Endothelial cell (in vitro differentiated cells): Measurements from ENCODE around the gene HNRNPF. TPM values are rescaled to one million over a fixed set of nuclear protein-coding genes. Genes with fewer than 3 reads are reported as not detected.

ENCODE experiments used
- DNase-seq: peaks from one replicate; pipeline ENCODE4 v3.0.0; 2021; ENCODE audit warnings: low spot score
- H3K27ac Mint-ChIP-seq: one replicate; pipeline ENCODE4 v1.8.0; 2021; ENCODE audit warnings: mixed read lengths, inconsistent platforms; ENCODE audit not compliant: unreplicated experiment
- H3K27me3 Mint-ChIP-seq: one replicate; pipeline ENCODE4 v1.8.0; 2021; ENCODE audit warnings: mild to moderate bottlenecking, moderate library complexity, mixed read lengths, inconsistent platforms; ENCODE audit not compliant: unreplicated experiment
- H3K36me3 Mint-ChIP-seq: one replicate; pipeline ENCODE4 v1.8.0; 2021; ENCODE audit warnings: mild to moderate bottlenecking, low read depth, mixed read lengths, inconsistent platforms; ENCODE audit not compliant: unreplicated experiment
- H3K4me1 Mint-ChIP-seq: one replicate; pipeline ENCODE4 v1.8.0; 2021; ENCODE audit warnings: mild to moderate bottlenecking, mixed read lengths, inconsistent platforms; ENCODE audit not compliant: unreplicated experiment
- H3K4me3 Mint-ChIP-seq: one replicate; pipeline ENCODE4 v1.8.0; 2021; ENCODE audit warnings: mild to moderate bottlenecking, mixed read lengths, inconsistent platforms; ENCODE audit not compliant: unreplicated experiment
- H3K9me3 Mint-ChIP-seq: one replicate; pipeline ENCODE4 v1.8.0; 2021; ENCODE audit warnings: mixed read lengths, inconsistent platforms; ENCODE audit not compliant: unreplicated experiment
- total RNA-seq: library from RNA; stranded (reverse); fragmentation: NEBNext Ultra II Directional; extraction: Animal tissue kit (Norgen Biotek cat#: 25700); gene quantifications from one replicate; pipeline ENCODE4 v1.2.1, GENCODE V29; 2021; ENCODE audit not compliant: unreplicated experiment
- TF ChIP-seq, protein P1 (sequence below): fragments of 200-600 bp; sonication (generic); IDR thresholded peaks from one replicate; pipeline ENCODE4 v1.5.0; 2021; ENCODE audit warnings: antibody characterized with exemption; ENCODE audit not compliant: unreplicated experiment

HNRNPF gene
- total RNA-seq, 1 donor from 2014 or later: 194 TPM

DNA sequence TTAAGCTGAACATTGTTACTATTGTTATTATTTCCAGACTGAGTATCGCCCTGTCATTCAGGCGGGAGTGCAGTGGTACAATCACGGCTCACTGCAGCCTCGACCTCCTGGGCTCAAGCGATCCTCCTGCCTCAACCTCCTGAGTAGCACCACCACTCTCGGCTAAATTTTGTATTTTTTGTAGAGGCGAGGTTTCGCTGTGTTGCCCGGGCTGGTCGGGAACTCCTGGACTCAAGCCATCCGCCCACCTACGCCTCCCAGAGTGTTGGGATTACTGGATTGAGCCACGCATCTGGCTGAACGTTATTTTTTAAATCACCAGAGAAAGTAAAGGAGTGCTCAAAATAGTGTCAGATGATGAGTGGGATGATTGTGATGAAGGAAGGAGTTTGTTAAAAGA lies 1.4 kb upstream of the HNRNPF start:
- peaks cover 11% of the 10 kb centered on the region for H3K4me1 Mint-ChIP-seq
- peak overlapping the region; percentile 76 for H3K4me3 Mint-ChIP-seq
- TF ChIP-seq, protein P1, sequence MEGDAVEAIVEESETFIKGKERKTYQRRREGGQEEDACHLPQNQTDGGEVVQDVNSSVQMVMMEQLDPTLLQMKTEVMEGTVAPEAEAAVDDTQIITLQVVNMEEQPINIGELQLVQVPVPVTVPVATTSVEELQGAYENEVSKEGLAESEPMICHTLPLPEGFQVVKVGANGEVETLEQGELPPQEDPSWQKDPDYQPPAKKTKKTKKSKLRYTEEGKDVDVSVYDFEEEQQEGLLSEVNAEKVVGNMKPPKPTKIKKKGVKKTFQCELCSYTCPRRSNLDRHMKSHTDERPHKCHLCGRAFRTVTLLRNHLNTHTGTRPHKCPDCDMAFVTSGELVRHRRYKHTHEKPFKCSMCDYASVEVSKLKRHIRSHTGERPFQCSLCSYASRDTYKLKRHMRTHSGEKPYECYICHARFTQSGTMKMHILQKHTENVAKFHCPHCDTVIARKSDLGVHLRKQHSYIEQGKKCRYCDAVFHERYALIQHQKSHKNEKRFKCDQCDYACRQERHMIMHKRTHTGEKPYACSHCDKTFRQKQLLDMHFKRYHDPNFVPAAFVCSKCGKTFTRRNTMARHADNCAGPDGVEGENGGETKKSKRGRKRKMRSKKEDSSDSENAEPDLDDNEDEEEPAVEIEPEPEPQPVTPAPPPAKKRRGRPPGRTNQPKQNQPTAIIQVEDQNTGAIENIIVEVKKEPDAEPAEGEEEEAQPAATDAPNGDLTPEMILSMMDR: no peak
- H3K27me3 Mint-ChIP-seq: peaks cover 16% of the 10 kb centered on the region
- no peaks in the 10 kb centered on the region for H3K9me3 Mint-ChIP-seq
- no peaks in the 10 kb centered on the region for H3K36me3 Mint-ChIP-seq
- peak overlapping the region; percentile 48 for H3K27ac Mint-ChIP-seq
- DNase-seq: no peak

DNA sequence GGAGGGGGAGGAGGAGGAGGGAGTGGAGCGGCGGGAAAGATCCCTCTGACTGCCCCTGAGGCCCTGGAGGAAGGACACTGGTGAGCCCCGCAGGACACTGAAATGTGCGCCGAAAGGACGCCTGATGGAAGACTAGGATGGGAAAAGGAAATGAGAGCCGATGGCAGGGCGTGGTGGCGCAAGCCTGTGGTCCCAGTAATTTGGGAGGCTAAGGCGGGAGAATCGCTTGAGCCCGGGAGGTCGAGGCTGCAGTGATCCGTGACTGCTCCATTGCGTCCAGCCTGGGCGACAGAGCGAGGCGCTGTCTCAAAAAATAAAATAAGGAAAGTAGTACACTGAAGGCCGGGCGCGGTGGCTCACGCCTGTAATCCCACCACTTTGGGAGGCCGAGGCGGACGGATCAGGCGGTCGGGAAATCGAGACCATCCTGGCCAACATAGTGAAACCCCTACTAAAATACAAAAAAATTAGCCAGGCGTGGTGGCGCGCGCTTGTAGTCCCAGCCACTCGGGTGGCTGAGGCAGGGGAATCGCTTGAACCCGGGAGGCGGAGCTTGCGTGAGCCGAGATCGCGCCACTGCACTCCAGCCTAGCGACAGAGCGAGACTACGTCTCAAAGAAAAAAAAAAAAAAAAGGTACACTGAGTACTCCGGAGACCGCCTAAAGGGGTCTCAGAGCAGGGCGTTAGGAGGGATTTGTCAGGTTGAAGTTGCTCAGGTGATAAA lies 561 bp upstream of the HNRNPF start:
- Mint-ChIP-seq H3K4me1 (peaks cover 15% of the 10 kb centered on the region), H3K9me3 (no peaks in the 10 kb centered on the region), H3K36me3 (no peaks in the 10 kb centered on the region), H3K27me3 (peaks cover 16% of the 10 kb centered on the region), H3K27ac (peak overlapping the region; percentile 97), H3K4me3 (peak overlapping the region; percentile 97)
- TF ChIP-seq, protein P1: no peak
- peak; percentile 11 for DNase-seq

DNA sequence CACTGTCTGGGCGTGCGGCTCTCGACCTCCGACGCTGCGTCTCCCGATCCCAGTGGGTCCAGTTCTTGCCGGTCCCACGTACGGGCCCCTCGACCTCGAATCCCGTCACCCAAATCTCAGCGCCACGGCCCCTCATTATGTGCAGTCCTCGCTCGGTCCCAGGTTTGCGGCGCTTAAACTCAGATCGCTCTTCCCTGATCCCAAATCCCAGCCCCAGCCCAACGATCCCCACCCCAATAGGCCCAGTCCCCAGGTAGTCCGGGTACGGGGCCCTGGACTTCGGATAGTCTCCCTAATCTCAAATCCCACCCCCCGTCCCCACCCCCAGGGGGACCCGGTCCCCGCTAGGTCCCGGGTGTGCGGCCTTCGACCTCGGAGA lies 666 bp downstream of the HNRNPF start:
- no peak for DNase-seq
- no peaks in the 10 kb centered on the region for H3K9me3 Mint-ChIP-seq
- no peaks in the 10 kb centered on the region for H3K36me3 Mint-ChIP-seq
- TF ChIP-seq, protein P1: no peak
- peak overlapping the region; percentile 99 for H3K27ac Mint-ChIP-seq
- H3K4me1 Mint-ChIP-seq: peaks cover 21% of the 10 kb centered on the region
- H3K27me3 Mint-ChIP-seq: peaks cover 16% of the 10 kb centered on the region
- H3K4me3 Mint-ChIP-seq: peak overlapping the region; percentile 97

DNA sequence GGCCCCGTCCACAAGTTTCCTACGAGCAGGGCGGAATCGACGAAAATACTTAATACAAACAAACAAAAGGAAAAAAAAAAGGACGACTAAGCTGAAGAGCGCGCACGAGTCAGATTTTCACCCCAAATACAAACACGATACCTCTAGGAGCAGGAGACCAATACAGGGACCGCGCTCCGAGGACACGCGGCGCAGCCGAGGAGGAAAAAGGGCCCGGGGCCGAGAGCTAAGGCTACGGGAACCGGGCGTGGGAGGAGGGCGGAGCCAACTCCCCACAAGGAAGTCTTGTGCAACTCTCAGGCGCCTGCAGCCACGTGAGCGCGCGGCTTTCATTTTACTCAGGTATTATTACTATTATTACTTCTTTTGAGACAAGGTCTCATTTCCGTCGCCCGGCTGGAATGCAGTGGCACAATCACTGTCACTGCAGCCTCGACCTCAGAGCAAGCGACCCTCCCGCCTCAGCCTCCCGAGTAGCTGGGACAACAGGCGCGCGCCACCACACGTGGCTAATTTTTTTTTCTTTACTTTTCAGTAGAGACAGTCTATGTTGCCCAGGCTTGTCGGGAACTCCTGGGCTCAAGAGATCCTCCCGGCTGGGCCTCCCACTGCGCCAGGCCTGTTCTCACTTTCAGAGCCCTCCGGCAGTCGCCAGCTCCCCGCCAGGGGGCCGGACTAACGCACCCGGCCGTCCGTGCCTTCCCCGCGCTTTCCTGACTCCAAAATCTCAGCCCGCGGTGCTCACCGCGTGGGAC lies 1.2 kb downstream of the HNRNPF start:
- peak overlapping the region; percentile 99 for H3K27ac Mint-ChIP-seq

More for the DNA sequence above, 1.2 kb downstream of the HNRNPF start:
- TF ChIP-seq, protein P1: peak; percentile 60
- Mint-ChIP-seq H3K4me3 (peak overlapping the region; percentile 97), H3K4me1 (peaks cover 26% of the 10 kb centered on the region), H3K27me3 (peaks cover 16% of the 10 kb centered on the region), H3K9me3 (no peaks in the 10 kb centered on the region), H3K36me3 (no peaks in the 10 kb centered on the region)
- DNase-seq: peak; percentile 71
